ENCODE results near the gene NKIRAS1.
"Not testable (repeated sequence)": the region's sequence is repeated elsewhere in the genome, so short reads cannot be mapped to it uniquely, and the experiment has no call there.

The NKIRAS1 gene

GRCh38 chr3:23877329-23877980, 39.3 kb downstream of the NKIRAS1 start:
- H3K4me3 ChIP-seq (ENCODE audit: low read length): no peak overlapping the region
- no peak for TF ChIP-seq ZNF274 (IDR thresholded peaks at IDR 0.05; ENCODE audit: low read depth, low read length)

GRCh38 chr3:23876923-23877322, 39.9 kb downstream of the NKIRAS1 start:
- TF ChIP-seq ZNF274 (IDR thresholded peaks at IDR 0.05; ENCODE audit: low read depth, low read length): no peak
- H3K4me3 ChIP-seq (ENCODE audit: low read length): no peak overlapping the region

- no peak for TF ChIP-seq ZNF274 (IDR thresholded peaks at IDR 0.05; ENCODE audit: low read depth, low read length)
- no peak overlapping the region for H3K4me3 ChIP-seq (ENCODE audit: low read length)
Observed at GRCh38 chr3:23875113-23875725, 41.6 kb downstream of the NKIRAS1 start.

GRCh38 chr3:23874359-23875112, 42.3 kb downstream of the NKIRAS1 start:
- no peak overlapping the region for H3K4me3 ChIP-seq (ENCODE audit: low read length)
- no peak for TF ChIP-seq ZNF274 (IDR thresholded peaks at IDR 0.05; ENCODE audit: low read depth, low read length)

GRCh38 chr3:23873941-23874340, 42.8 kb downstream of the NKIRAS1 start:
- TF ChIP-seq ZNF274 (IDR thresholded peaks at IDR 0.05; ENCODE audit: low read depth, low read length): no peak
- H3K4me3 ChIP-seq (ENCODE audit: low read length): no peak overlapping the region

GRCh38 chr3:23872330-23872729, 44.5 kb downstream of the NKIRAS1 start:
- no peak overlapping the region for H3K4me3 ChIP-seq (ENCODE audit: low read length)
- no peak for TF ChIP-seq ZNF274 (IDR thresholded peaks at IDR 0.05; ENCODE audit: low read depth, low read length)

- not testable (repeated sequence) for H3K4me3 ChIP-seq (ENCODE audit: low read length)
Observed at GRCh38 chr3:23871361-23871760, 45.4 kb downstream of the NKIRAS1 start.

GRCh38 chr3:23870663-23871043, 46.1 kb downstream of the NKIRAS1 start:
- H3K4me3 ChIP-seq (ENCODE audit: low read length): not testable (repeated sequence)

- no peak overlapping the region for H3K4me3 ChIP-seq (ENCODE audit: low read length)
- no peak for TF ChIP-seq ZNF274 (IDR thresholded peaks at IDR 0.05; ENCODE audit: low read depth, low read length)
Observed at GRCh38 chr3:23869977-23870662, 46.7 kb downstream of the NKIRAS1 start.

GRCh38 chr3:23867838-23868237, 49.0 kb downstream of the NKIRAS1 start:
- TF ChIP-seq ZNF274 (IDR thresholded peaks at IDR 0.05; ENCODE audit: low read depth, low read length): no peak
- no peak overlapping the region for H3K4me3 ChIP-seq (ENCODE audit: low read length)

- TF ChIP-seq ZNF274 (IDR thresholded peaks at IDR 0.05; ENCODE audit: low read depth, low read length): no peak
- H3K4me3 ChIP-seq (ENCODE audit: low read length): no peak overlapping the region
Observed at GRCh38 chr3:23867400-23867799, 49.4 kb downstream of the NKIRAS1 start.

GRCh38 chr3:23865595-23866396, 51.0 kb downstream of the NKIRAS1 start:
- H3K4me3 ChIP-seq (ENCODE audit: low read length): no peak overlapping the region
- TF ChIP-seq ZNF274 (IDR thresholded peaks at IDR 0.05; ENCODE audit: low read depth, low read length): no peak

- no peak for TF ChIP-seq ZNF274 (IDR thresholded peaks at IDR 0.05; ENCODE audit: low read depth, low read length)
- no peak overlapping the region for H3K4me3 ChIP-seq (ENCODE audit: low read length)
Observed at GRCh38 chr3:23864931-23865330, 51.9 kb downstream of the NKIRAS1 start.

GRCh38 chr3:23863060-23863459, 53.7 kb downstream of the NKIRAS1 start:
- no peak for TF ChIP-seq ZNF274 (IDR thresholded peaks at IDR 0.05; ENCODE audit: low read depth, low read length)

More at GRCh38 chr3:23863060-23863459, 53.7 kb downstream of the NKIRAS1 start:
- no peak overlapping the region for H3K4me3 ChIP-seq (ENCODE audit: low read length)
